ENCODE results near the gene SLC9A4. TPM values are rescaled to one million over a fixed set of nuclear protein-coding genes. Genes with fewer than 3 reads are reported as not detected.

The SLC9A4 gene
- total RNA-seq, 2 experiments from 2014 or later, result 0.03 to 0.10 TPM

GRCh38 chr2:102433973-102434654 lies 38.9 kb upstream of the SLC9A4 start:
- intact Hi-C loops (cut with micrococcal nuclease; ENCODE audit: unreplicated experiment), result no loop called here
- no peak overlapping the region for H3K4me2 ChIP-seq (ENCODE audit: low read length)
- CTCF ChIA-PET (ENCODE audit: unreplicated experiment), result no interaction called here

DNA sequence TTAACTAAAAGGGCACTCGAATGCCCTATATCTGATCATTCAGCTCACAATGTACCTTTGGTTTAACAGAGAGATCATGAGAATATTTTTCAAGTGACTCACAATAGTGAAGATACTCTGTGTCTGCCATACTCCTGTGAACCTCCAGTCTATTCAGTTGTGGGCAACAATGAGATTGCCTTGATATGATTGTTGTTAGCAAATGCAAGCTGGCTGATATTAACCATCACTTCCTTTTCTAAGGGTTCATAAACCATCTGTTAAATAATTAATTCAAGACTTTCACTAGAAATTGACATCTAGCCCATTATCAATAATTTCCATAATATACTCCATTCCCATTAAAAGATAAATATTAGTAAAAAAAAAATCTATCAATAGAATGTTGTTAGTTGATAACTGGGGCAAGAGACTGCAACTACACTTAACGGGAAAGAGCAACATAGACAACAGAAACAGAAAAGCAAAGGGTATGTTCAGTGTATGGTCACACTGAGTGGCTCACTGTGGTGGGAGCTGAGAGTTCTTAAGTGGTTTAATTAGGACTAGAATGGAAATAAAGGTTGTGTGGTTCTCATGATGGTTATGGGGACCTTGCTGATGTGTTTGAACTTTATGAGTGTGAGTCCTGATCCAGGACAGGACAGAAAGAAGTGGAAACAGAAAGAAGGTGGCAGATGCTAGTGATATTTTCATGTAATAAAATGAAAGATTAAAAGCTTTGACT lies 38.2 kb upstream of the SLC9A4 start:
- Histone ChIP-seq H3K4me3 (ENCODE audit: low read depth, low read length, poor library complexity, severe bottlenecking) (no peak overlapping the region), H3K9me3 (ENCODE audit: low read length) (no peaks in the 10 kb centered on the region), H3K9me2 (ENCODE audit: insufficient read depth, low read length) (no peaks in the 10 kb centered on the region), H4K20me1 (ENCODE audit: insufficient read depth, low read length) (no peaks in the 10 kb centered on the region), H3K36me3 (ENCODE audit: insufficient read depth, low read length) (no peaks in the 10 kb centered on the region), H2AFZ (ENCODE audit: low read length) (no peak overlapping the region), H3K27ac (ENCODE audit: low read depth, low read length, poor library complexity, severe bottlenecking) (no peak overlapping the region), H3K4me1 (ENCODE audit: insufficient read depth, low read length, poor library complexity, severe bottlenecking) (no peaks in the 10 kb centered on the region), H3K4me2 (ENCODE audit: low read length) (no peak overlapping the region), H3K79me2 (ENCODE audit: insufficient read depth, low read depth, low read length) (no peaks in the 10 kb centered on the region)
- CTCF ChIA-PET (ENCODE audit: unreplicated experiment), result no interaction called here
- POLR2A ChIA-PET, result no interaction called here
- intact Hi-C loops (cut with micrococcal nuclease; ENCODE audit: unreplicated experiment), result no loop called here
- no peak for TF ChIP-seq EZH2phosphoT487 (IDR thresholded peaks at IDR 0.05; ENCODE audit: borderline replicate concordance, low read depth, low read length)
- no peak for TF ChIP-seq CTCF (conservative IDR thresholded peaks at IDR 0.05; ENCODE audit: low read length)
- no peak for DNase-seq (ENCODE audit: low spot score)
- BruUV-seq (replicated peaks), result no TSS peak

More at GRCh38 chr2:102433973-102434654, 38.9 kb upstream of the SLC9A4 start:
- no peaks in the 10 kb centered on the region for H4K20me1 ChIP-seq (ENCODE audit: insufficient read depth, low read length)
- POLR2A ChIA-PET, result no interaction called here
- no peak for DNase-seq (ENCODE audit: low spot score)
- no peaks in the 10 kb centered on the region for H3K4me1 ChIP-seq (ENCODE audit: insufficient read depth, low read length, poor library complexity, severe bottlenecking)
- no peaks in the 10 kb centered on the region for H3K79me2 ChIP-seq (ENCODE audit: insufficient read depth, low read depth, low read length)
- no peak overlapping the region for H2AFZ ChIP-seq (ENCODE audit: low read length)
- BruUV-seq (replicated peaks), result no TSS peak
- TF ChIP-seq EZH2phosphoT487 (IDR thresholded peaks at IDR 0.05; ENCODE audit: borderline replicate concordance, low read depth, low read length), result no peak
- TF ChIP-seq CTCF (conservative IDR thresholded peaks at IDR 0.05; ENCODE audit: low read length), result no peak
- H3K27ac ChIP-seq (ENCODE audit: low read depth, low read length, poor library complexity, severe bottlenecking), result no peak overlapping the region
- H3K36me3 ChIP-seq (ENCODE audit: insufficient read depth, low read length), result no peaks in the 10 kb centered on the region
- no peaks in the 10 kb centered on the region for H3K9me2 ChIP-seq (ENCODE audit: insufficient read depth, low read length)
- H3K9me3 ChIP-seq (ENCODE audit: low read length), result no peaks in the 10 kb centered on the region
- no peak overlapping the region for H3K4me3 ChIP-seq (ENCODE audit: low read depth, low read length, poor library complexity, severe bottlenecking)

GRCh38 chr2:102435741-102436140 lies 37.3 kb upstream of the SLC9A4 start:
- Histone ChIP-seq H3K4me2 (ENCODE audit: low read length) (no peak overlapping the region), H3K79me2 (ENCODE audit: insufficient read depth, low read depth, low read length) (no peaks in the 10 kb centered on the region), H3K4me3 (ENCODE audit: low read depth, low read length, poor library complexity, severe bottlenecking) (no peak overlapping the region), H3K36me3 (ENCODE audit: insufficient read depth, low read length) (no peaks in the 10 kb centered on the region), H2AFZ (ENCODE audit: low read length) (no peak overlapping the region), H4K20me1 (ENCODE audit: insufficient read depth, low read length) (no peaks in the 10 kb centered on the region), H3K9me3 (ENCODE audit: low read length) (no peaks in the 10 kb centered on the region), H3K27ac (ENCODE audit: low read depth, low read length, poor library complexity, severe bottlenecking) (no peak overlapping the region), H3K4me1 (ENCODE audit: insufficient read depth, low read length, poor library complexity, severe bottlenecking) (no peaks in the 10 kb centered on the region), H3K9me2 (ENCODE audit: insufficient read depth, low read length) (no peaks in the 10 kb centered on the region)
- intact Hi-C loops (cut with micrococcal nuclease; ENCODE audit: unreplicated experiment), result no loop called here
- no peak for DNase-seq (ENCODE audit: low spot score)
- POLR2A ChIA-PET, result interaction anchor here (0.7 kb wide), 1 partner anchor 117 kb away, joined by 3 read pairs; no protein-coding TSS in a partner anchor
- TF ChIP-seq CTCF (conservative IDR thresholded peaks at IDR 0.05; ENCODE audit: low read length) (no peak), EZH2phosphoT487 (IDR thresholded peaks at IDR 0.05; ENCODE audit: borderline replicate concordance, low read depth, low read length) (no peak)
- no TSS peak for BruUV-seq (replicated peaks)
- CTCF ChIA-PET (ENCODE audit: unreplicated experiment), result no interaction called here
